PC-3 (cell line): ENCODE results near the gene MZT2B. TPM values are rescaled to one million over a fixed set of nuclear protein-coding genes. Genes with fewer than 3 reads are reported as not detected.
"Not testable (repeated sequence)": the region's sequence is repeated elsewhere in the genome, so short reads cannot be mapped to it uniquely, and the experiment has no call there.

Source experiments
- ATAC-seq: fragments of 200-7000 bp; cut with Tn5 transposase; 2 replicates; pipeline ENCODE4 v1.9.1; 2020; ENCODE audit warnings: mild to moderate bottlenecking, moderate library complexity
- BruUV-seq: library from RNA; stranded (reverse); fragments of 400-500 nt; replicated peaks from 2 replicates; lab custom pipeline; 2021; lab: Mats Ljungman, UMichigan
- CTCF ChIA-PET: fragments of 300-600 bp; sonication (Branson Sonifier 250); formaldehyde crosslinking; loops from one replicate; lab custom pipeline; 2022; ENCODE audit warnings: antibody characterized with exemption; lab: Charles Lee
- POLR2A ChIA-PET: fragments of 300-600 bp; sonication (Branson Sonifier 250); formaldehyde crosslinking; loops from one replicate; lab custom pipeline; 2022; ENCODE audit warnings: antibody characterized with exemption; ENCODE audit not compliant: unreplicated experiment; lab: Charles Lee
- DNase-seq: peaks from one replicate; pipeline ENCODE4 v3.0.0-alpha.2; 2015
- H2AFZ ChIP-seq: fragments of 300-600 bp; sonication (generic); 2 replicates; pipeline ENCODE4 v1.6.0; 2016; ENCODE audit warnings: antibody characterized with exemption, low read length
- H3F3A ChIP-seq: fragments of 300-600 bp; sonication (generic); one replicate; pipeline ENCODE4 v1.6.0; 2017; ENCODE audit warnings: antibody characterized with exemption, low read length, control low read depth, mild to moderate bottlenecking; ENCODE audit not compliant: unreplicated experiment
- H3K27ac ChIP-seq: fragments of 300-600 bp; sonication (generic); 2 replicates; pipeline ENCODE4 v1.5.1; 2016; ENCODE audit warnings: mild to moderate bottlenecking, low read length
- H3K27me3 ChIP-seq: fragments of 300-600 bp; sonication (generic); 2 replicates; pipeline ENCODE4 v1.6.1; 2016; ENCODE audit warnings: low read length, mixed read lengths
- H3K36me3 ChIP-seq: fragments of 300-600 bp; sonication (generic); 2 replicates; pipeline ENCODE4 v1.6.1; 2016; ENCODE audit warnings: low read depth, mixed run types, low read length, mixed read lengths
- H3K4me1 ChIP-seq: fragments of 300-600 bp; sonication (generic); 2 replicates; pipeline ENCODE4 v1.5.1; 2016; ENCODE audit warnings: low read length; ENCODE audit not compliant: insufficient read depth
- H3K4me2 ChIP-seq: fragments of 300-600 bp; sonication (generic); 2 replicates; pipeline ENCODE4 v1.6.0; 2016; ENCODE audit warnings: low read length
- H3K4me3 ChIP-seq: fragments of 300-600 bp; sonication (generic); 2 replicates; pipeline ENCODE4 v1.5.1; 2016; ENCODE audit warnings: mild to moderate bottlenecking, low read length, mixed read lengths
- H3K79me2 ChIP-seq: fragments of 300-600 bp; sonication (generic); 2 replicates; pipeline ENCODE4 v1.6.1; 2017; ENCODE audit warnings: low read length, mixed read lengths
- H3K9ac ChIP-seq: fragments of 300-600 bp; sonication (generic); 2 replicates; pipeline ENCODE4 v1.6.0; 2016; ENCODE audit warnings: mild to moderate bottlenecking, low read length
- H3K9me2 ChIP-seq: fragments of 300-600 bp; sonication (generic); replicated peaks from 2 replicates; pipeline ENCODE4 v1.6.1; 2016; ENCODE audit warnings: mixed run types, low read length, mixed read lengths
- H3K9me3 ChIP-seq: fragments of 300-600 bp; sonication (generic); 2 replicates; pipeline ENCODE4 v1.6.1; 2016; ENCODE audit warnings: low read length, mixed read lengths
- H4K20me1 ChIP-seq: fragments of 300-600 bp; sonication (generic); 2 replicates; pipeline ENCODE4 v1.6.1; 2016; ENCODE audit warnings: low read length, mixed read lengths
- CTCF ChIP-seq: fragments of 300-600 bp; sonication (generic); conservative IDR thresholded peaks from 2 replicates; pipeline ENCODE4 v1.5.1; 2017; ENCODE audit warnings: antibody characterized with exemption, low read depth, mild to moderate bottlenecking, low read length
- EZH2 ChIP-seq: fragments of 300-600 bp; sonication (generic); IDR thresholded peaks from one replicate; pipeline ENCODE4 v1.6.1; 2017; ENCODE audit warnings: antibody characterized with exemption, mild to moderate bottlenecking, low read length; ENCODE audit not compliant: unreplicated experiment
- EZH2phosphoT487 ChIP-seq: fragments of 300-600 bp; sonication (generic); IDR thresholded peaks from 2 replicates; pipeline ENCODE4 v1.6.1; 2018; ENCODE audit warnings: mild to moderate bottlenecking, antibody characterized with exemption, low read length, borderline replicate concordance
- intact Hi-C: fragments of 100-400 bp; cut with micrococcal nuclease; formaldehyde crosslinking; loops from 2 replicates; pipeline ENCODE4 v1.9.0; 2023
- total RNA-seq: library from RNA; depleted of rRNA; stranded (reverse); fragments of >200 nt; gene quantifications from 2 replicates; pipeline ENCODE4 v1.2.3, GENCODE V29; 2014

MZT2B gene
- total RNA-seq, 1 experiment from 2014 or later = 502 TPM

GRCh38 chr2:130190237-130190636 is 8.2 kb downstream of the MZT2B start:
- H3K27ac ChIP-seq = no peak overlapping the region
- BruUV-seq = no TSS peak
- DNase-seq = no peak
- ChIA-PET POLR2A (no interaction called here), CTCF (no interaction called here)
- H3K4me2 ChIP-seq = no peak overlapping the region
- H2AFZ ChIP-seq = no peak overlapping the region
- TF ChIP-seq EZH2phosphoT487 (no peak), EZH2 (no peak), CTCF (no peak)
- no peaks in the 10 kb centered on the region for H3K79me2 ChIP-seq
- no peaks in the 10 kb centered on the region for H3K27me3 ChIP-seq
- H3K9ac ChIP-seq = no peak overlapping the region
- ATAC-seq = no peak
- no peaks in the 10 kb centered on the region for H3K9me2 ChIP-seq
- no peaks in the 10 kb centered on the region for H3F3A ChIP-seq
- no peaks in the 10 kb centered on the region for H3K9me3 ChIP-seq
- no peaks in the 10 kb centered on the region for H3K4me1 ChIP-seq
- intact Hi-C loops = no loop called here
- H3K4me3 ChIP-seq = no peak overlapping the region
- no peaks in the 10 kb centered on the region for H3K36me3 ChIP-seq
- no peaks in the 10 kb centered on the region for H4K20me1 ChIP-seq

GRCh38 chr2:130191319-130191718 is 9.3 kb downstream of the MZT2B start:
- H3K27ac ChIP-seq, DNase-seq, H3K36me3 ChIP-seq, H3K9me2 ChIP-seq, POLR2A ChIA-PET, BruUV-seq, H3K9me3 ChIP-seq, H3K4me1 ChIP-seq, H3K79me2 ChIP-seq, H3F3A ChIP-seq, H3K27me3 ChIP-seq, H3K9ac ChIP-seq, H2AFZ ChIP-seq, H3K4me2 ChIP-seq, ATAC-seq, CTCF ChIA-PET, intact Hi-C loops, H4K20me1 ChIP-seq, H3K4me3 ChIP-seq: not testable (repeated sequence)

GRCh38 chr2:130192451-130192850 is 10.4 kb downstream of the MZT2B start:
- BruUV-seq, H3K9me2 ChIP-seq, H3K4me3 ChIP-seq, H3K27ac ChIP-seq, H3K27me3 ChIP-seq, H2AFZ ChIP-seq, H3K9ac ChIP-seq, H3K4me1 ChIP-seq, CTCF ChIA-PET, DNase-seq, H3F3A ChIP-seq, POLR2A ChIA-PET, H3K79me2 ChIP-seq, intact Hi-C loops, H3K4me2 ChIP-seq, ATAC-seq, H3K9me3 ChIP-seq, H3K36me3 ChIP-seq, H4K20me1 ChIP-seq: not testable (repeated sequence)

- H3K4me3 ChIP-seq, DNase-seq, H3K79me2 ChIP-seq, H3K9me2 ChIP-seq, intact Hi-C loops, H3K4me1 ChIP-seq, H3K27ac ChIP-seq, H4K20me1 ChIP-seq, POLR2A ChIA-PET, H3K4me2 ChIP-seq, CTCF ChIA-PET, H3K27me3 ChIP-seq, H3K9ac ChIP-seq, H2AFZ ChIP-seq, ATAC-seq, H3K9me3 ChIP-seq, H3F3A ChIP-seq, H3K36me3 ChIP-seq: not testable (repeated sequence)
- BruUV-seq = TSS peak; percentile 6
Observed at GRCh38 chr2:130193824-130194223, 11.8 kb downstream of the MZT2B start.

- H3K4me3 ChIP-seq, H3K27ac ChIP-seq, H3K4me1 ChIP-seq, H3K27me3 ChIP-seq, CTCF ChIA-PET, H3K4me2 ChIP-seq, ATAC-seq, H2AFZ ChIP-seq, intact Hi-C loops, H4K20me1 ChIP-seq, BruUV-seq, H3K9me2 ChIP-seq, H3K36me3 ChIP-seq, H3K9me3 ChIP-seq, H3K79me2 ChIP-seq, H3F3A ChIP-seq, H3K9ac ChIP-seq, POLR2A ChIA-PET, DNase-seq: not testable (repeated sequence)
Observed at GRCh38 chr2:130195089-130195635, 13.1 kb downstream of the MZT2B start.

- H3K27me3 ChIP-seq, H3K27ac ChIP-seq, H3K4me3 ChIP-seq, H2AFZ ChIP-seq, H3K79me2 ChIP-seq, DNase-seq, H3K36me3 ChIP-seq, BruUV-seq, H3F3A ChIP-seq, POLR2A ChIA-PET, H3K9me2 ChIP-seq, intact Hi-C loops, H4K20me1 ChIP-seq, H3K9ac ChIP-seq, H3K4me1 ChIP-seq, H3K9me3 ChIP-seq, H3K4me2 ChIP-seq, ATAC-seq, CTCF ChIA-PET: not testable (repeated sequence)
Observed at GRCh38 chr2:130196052-130196451, 14.0 kb downstream of the MZT2B start.
